HepG2 (cell line): ENCODE measurements around the gene PTGDR2. TPM values are rescaled to one million over a fixed set of nuclear protein-coding genes. Genes with fewer than 3 reads are reported as not detected.

ENCODE experiments used
- ARNT2 ChIP-seq: sonication (generic); formaldehyde crosslinking; IDR thresholded peaks from 2 replicates; pipeline ENCODE4 v1.8.0; 2022; ENCODE audit warnings: mild to moderate bottlenecking, low read depth, missing genetic modification reagents, moderate library complexity
- CBX5 ChIP-seq: sonication (generic); formaldehyde crosslinking; IDR thresholded peaks from 2 replicates; pipeline ENCODE4 v1.4.0; 2020; ENCODE audit warnings: missing genetic modification reagents, borderline replicate concordance
- CTCF ChIP-seq: sonication (generic); formaldehyde crosslinking; IDR thresholded peaks from 2 replicates; pipeline ENCODE4 v1.5.0; 2020; ENCODE audit warnings: mild to moderate bottlenecking, missing genetic modification reagents, moderate library complexity
- ELF4 ChIP-seq: sonication (generic); formaldehyde crosslinking; IDR thresholded peaks from 2 replicates; pipeline ENCODE4 v1.5.0; 2020; ENCODE audit warnings: missing genetic modification reagents, mild to moderate bottlenecking, moderate library complexity, borderline replicate concordance
- FOSL2 ChIP-seq: sonication (generic); formaldehyde crosslinking; IDR thresholded peaks from 2 replicates; pipeline ENCODE4 v1.4.0; 2020; ENCODE audit warnings: missing genetic modification reagents
- MIER3 ChIP-seq: IDR thresholded peaks from 2 replicates; pipeline ENCODE4 v1.6.1; 2016; ENCODE audit warnings: missing compliant biosample characterization, borderline replicate concordance
- PAF1 ChIP-seq: IDR thresholded peaks from 2 replicates; pipeline ENCODE4 v1.6.1; 2016; ENCODE audit warnings: missing genetic modification reagents, missing compliant biosample characterization
- PRPF4 ChIP-seq: fragments of 200-400 bp; formaldehyde crosslinking; IDR thresholded peaks from 2 replicates; pipeline ENCODE4 v1.6.1; 2016; ENCODE audit warnings: low read length, low read depth; ENCODE audit not compliant: poor library complexity, severe bottlenecking
- REXO4 ChIP-seq: sonication (generic); formaldehyde crosslinking; IDR thresholded peaks from 2 replicates; pipeline ENCODE4 v1.8.0; 2022; ENCODE audit warnings: missing genetic modification reagents, mild to moderate bottlenecking, borderline replicate concordance
- SMAD1 ChIP-seq: sonication (generic); formaldehyde crosslinking; IDR thresholded peaks from 2 replicates; pipeline ENCODE4 v1.4.0; 2020; ENCODE audit warnings: missing genetic modification reagents, low read depth, mild to moderate bottlenecking, borderline replicate concordance
- ZNF260 ChIP-seq: sonication (generic); formaldehyde crosslinking; IDR thresholded peaks from 2 replicates; pipeline ENCODE4 v1.4.0; 2020; ENCODE audit warnings: missing genetic modification reagents, low read depth, mild to moderate bottlenecking, borderline replicate concordance
- ZNF317 ChIP-seq: sonication (generic); formaldehyde crosslinking; IDR thresholded peaks from 2 replicates; pipeline ENCODE4 v1.5.0; 2020; ENCODE audit warnings: mild to moderate bottlenecking, missing genetic modification reagents
- ZNF335 ChIP-seq: sonication (generic); formaldehyde crosslinking; IDR thresholded peaks from 2 replicates; pipeline ENCODE4 v1.4.0; 2020; ENCODE audit warnings: missing genetic modification reagents
- ZNF503 ChIP-seq: sonication (generic); formaldehyde crosslinking; IDR thresholded peaks from 2 replicates; pipeline ENCODE4 v1.4.0; 2020; ENCODE audit warnings: missing genetic modification reagents
- ZNF549 ChIP-seq: sonication (generic); formaldehyde crosslinking; IDR thresholded peaks from 2 replicates; pipeline ENCODE4 v1.5.0; 2020; ENCODE audit warnings: missing genetic modification reagents
- ZNF556 ChIP-seq: sonication (generic); formaldehyde crosslinking; IDR thresholded peaks from 2 replicates; pipeline ENCODE4 v1.4.0; 2020; ENCODE audit warnings: mild to moderate bottlenecking, missing genetic modification reagents, borderline replicate concordance
- ZNF572 ChIP-seq: sonication (generic); formaldehyde crosslinking; IDR thresholded peaks from 2 replicates; pipeline ENCODE4 v1.5.1; 2020; ENCODE audit warnings: mild to moderate bottlenecking, missing genetic modification reagents
- ZNF609 ChIP-seq: sonication (generic); formaldehyde crosslinking; IDR thresholded peaks from 2 replicates; pipeline ENCODE4 v1.4.0; 2020; ENCODE audit warnings: mild to moderate bottlenecking, missing genetic modification reagents, borderline replicate concordance
- ZNF709 ChIP-seq: sonication (generic); formaldehyde crosslinking; IDR thresholded peaks from 2 replicates; pipeline ENCODE4 v1.5.0; 2020; ENCODE audit warnings: mild to moderate bottlenecking, missing genetic modification reagents
- ZZZ3 ChIP-seq: sonication (generic); formaldehyde crosslinking; IDR thresholded peaks from 2 replicates; pipeline ENCODE4 v1.4.0; 2020; ENCODE audit warnings: missing genetic modification reagents, mild to moderate bottlenecking, borderline replicate concordance
- polyA plus RNA-seq, 8 experiments: library from polyadenylated mRNA; depleted of rRNA in 3 of 8; stranded (reverse) in 7 of 8; unstranded in 1 of 8; fragments of >200 nt; fragmentation: Illumina TruSeq in 4 of 8; extraction: Trizol in 4 of 8; gene quantifications; 2 replicates each; pipeline versions ENCODE4 v1.2.1 to v1.2.3, GENCODE V29; 2011 to 2016; ENCODE audit warnings: low read depth in 4 of 8, missing spikeins in 1 of 8, mixed read lengths in 1 of 8; ENCODE audit not compliant: insufficient read depth in 1 of 8
- total RNA-seq, 5 experiments: library from RNA; depleted of rRNA; stranded (reverse); fragments of >200 nt; fragmentation: Illumina TruSeq; extraction: Trizol; gene quantifications; 2 replicates each; pipeline ENCODE4 v1.2.3, GENCODE V29; 2016; ENCODE audit warnings: low read depth in 1 of 5

Gene PTGDR2
- total and polyA plus RNA-seq, 2 of the 13 experiments (the other 11 are each of a cell fraction or from before 2014, with no cell fraction given), result 1.9 to 2.5 TPM

GRCh38 chr11:60841797-60842667 lies 13.7 kb downstream of the PTGDR2 start, which contains the start of gene CCDC86 (continued):
- peak; percentile 38; the same call in 1 of the 2 replicates for TF ChIP-seq ZNF609 (CRISPR knock-in tag)
- TF ChIP-seq FOSL2, result peak; percentile 76
- TF ChIP-seq MIER3, result peak; percentile 97
- TF ChIP-seq PRPF4, result no peak
- TF ChIP-seq ZNF549 (CRISPR knock-in tag), result no peak
- peak; percentile 63; the same call in 1 of the 2 replicates for TF ChIP-seq ZNF709 (CRISPR knock-in tag)
- no peak for TF ChIP-seq ZNF317
- no peak for TF ChIP-seq ZNF260 (CRISPR knock-in tag)
- TF ChIP-seq CTCF (CRISPR knock-in tag), result no peak
- 0 out of 2 replicates have a peak, but pooled peaks have one; percentile 63 for TF ChIP-seq ZNF335 (CRISPR knock-in tag)
- no peak for TF ChIP-seq PAF1 (CRISPR knock-in tag)
- peak; percentile 85 for TF ChIP-seq ZNF556 (CRISPR knock-in tag)
- peak; percentile 42; the same call in 1 of the 2 replicates for TF ChIP-seq ZNF572
- 0 out of 2 replicates have a peak, but pooled peaks have one; percentile 53 for TF ChIP-seq ZNF503 (CRISPR knock-in tag)
- peak; percentile 50; the same call in 1 of the 2 replicates for TF ChIP-seq CBX5 (CRISPR knock-in tag)
- 0 out of 2 replicates have a peak, but pooled peaks have one; percentile 5 for TF ChIP-seq SMAD1 (CRISPR knock-in tag)
- peak; percentile 80; the same call in 1 of the 2 replicates for TF ChIP-seq ARNT2 (CRISPR knock-in tag)
- TF ChIP-seq ELF4 (CRISPR knock-in tag), result no peak
- TF ChIP-seq REXO4 (CRISPR knock-in tag), result no peak
- peak; percentile 63; the same call in 1 of the 2 replicates for TF ChIP-seq ZZZ3 (CRISPR knock-in tag)
